Astrocyte of the spinal cord (primary cell): Measurements from ENCODE around the gene P4HTM.
A peak's percentile ranks its signal among the peaks of the same experiment; 100 is the strongest.

Experiments
- DNase-seq: peaks from one replicate; pipeline ENCODE4 v3.0.0; 2011; ENCODE audit warnings: low read depth, low spot score
- H3K4me3 ChIP-seq: 2 replicates; pipeline ENCODE4 v1.5.1; 2011; ENCODE audit warnings: low read depth, mild to moderate bottlenecking, low read length, moderate library complexity
- CTCF ChIP-seq: IDR thresholded peaks from 2 replicates; pipeline ENCODE4 v1.5.1; 2012; ENCODE audit warnings: low read depth, mild to moderate bottlenecking, low read length, inconsistent platforms
- in situ Hi-C: cut with HindIII; loops from 2 replicates; pipeline ENCODE4 v1.10.0; 2017; ENCODE audit warnings: low sequenced_read_pairs

P4HTM gene

GRCh38 chr3:48982016-48982415 is 8.0 kb upstream of the P4HTM start:
- in situ Hi-C loops: no loop called here
- no peak overlapping the region for H3K4me3 ChIP-seq
- TF ChIP-seq CTCF: no peak

GRCh38 chr3:48982686-48983085 is 7.4 kb upstream of the P4HTM start:
- no peak overlapping the region for H3K4me3 ChIP-seq
- TF ChIP-seq CTCF: no peak
- DNase-seq: no peak
- in situ Hi-C loops: no loop called here

More at GRCh38 chr3:48982016-48982415, 8.0 kb upstream of the P4HTM start:
- no peak for DNase-seq

GRCh38 chr3:48983096-48983495 is 6.9 kb upstream of the P4HTM start:
- no peak for TF ChIP-seq CTCF
- in situ Hi-C loops: no loop called here
- H3K4me3 ChIP-seq: no peak overlapping the region
- DNase-seq: no peak

GRCh38 chr3:48984663-48985062 is 5.4 kb upstream of the P4HTM start:
- no peak for TF ChIP-seq CTCF
- H3K4me3 ChIP-seq: no peak overlapping the region
- DNase-seq: no peak
- in situ Hi-C loops: no loop called here

GRCh38 chr3:48985831-48986376 is 4.1 kb upstream of the P4HTM start:
- no peak overlapping the region for H3K4me3 ChIP-seq
- in situ Hi-C loops: no loop called here
- TF ChIP-seq CTCF: no peak
- DNase-seq: no peak

- peak overlapping the region; percentile 74 for H3K4me3 ChIP-seq
- DNase-seq: no peak
- no peak for TF ChIP-seq CTCF
- in situ Hi-C loops: no loop called here
These were observed 780 bp upstream of the P4HTM start for GRCh38 chr3:48989126-48989795.
